Esophagus squamous epithelium (tissue), 5 donors: Measurements from ENCODE around the gene MRPS23. TPM values are rescaled to one million over a fixed set of nuclear protein-coding genes. Genes with fewer than 3 reads are reported as not detected.

Experiments used
- DNase-seq: peaks from one replicate; lab custom pipeline; 2025; lab: John Stamatoyannopoulos, UW
- H3K27ac ChIP-seq, 4 donors: fragments of 200-600 bp; sonication (generic); one replicate each; pipeline ENCODE4 v1.5.1; 2016 to 2019; ENCODE audit warnings: mild to moderate bottlenecking in 1 of 4
- H3K27me3 ChIP-seq, 4 donors: fragments of 200-600 bp; sonication (generic); 1 replicate in 3 of 4; 2 replicates in 1 of 4; pipeline versions ENCODE4 v1.5.1 to v1.6.0; 2017 to 2021; ENCODE audit warnings: antibody characterized with exemption in 1 of 4
- H3K36me3 ChIP-seq, 3 donors: fragments of 200-600 bp; sonication (generic); one replicate each; pipeline ENCODE4 v1.5.1; 2016 to 2019
- H3K4me1 ChIP-seq, 3 donors: fragments of 200-600 bp; sonication (generic); one replicate each; pipeline ENCODE4 v1.5.1; 2017 to 2019
- H3K4me3 ChIP-seq, 4 donors: fragments of 200-600 bp; sonication (generic); 1 replicate in 3 of 4; 2 replicates in 1 of 4; pipeline ENCODE4 v1.5.1; 2016 to 2019; ENCODE audit warnings: mild to moderate bottlenecking in 2 of 4, moderate library complexity in 1 of 4
- H3K9me3 ChIP-seq, 3 donors: fragments of 200-600 bp; sonication (generic); one replicate each; pipeline ENCODE4 v1.5.1; 2016 to 2019
- CTCF ChIP-seq, 6 experiments: fragments of 450-650 bp in 4 of 6; fragments of 200-600 bp in 2 of 6; sonication (generic) in 2 of 6; IDR thresholded peaks; one replicate each; pipeline ENCODE4 v1.5.1; 2016 to 2019; ENCODE audit warnings: antibody characterized with exemption in 6 of 6, mild to moderate bottlenecking in 4 of 6, moderate library complexity in 4 of 6
- POLR2A ChIP-seq, 4 donors: fragments of 450-650 bp; IDR thresholded peaks; one replicate each; pipeline ENCODE4 v1.6.1; 2017; ENCODE audit warnings: antibody characterized with exemption in 4 of 4, mild to moderate bottlenecking in 4 of 4, moderate library complexity in 3 of 4
- WGBS, 2 donors: methylation state at CpG; one replicate each; pipeline ENCODE4 v1.1.5; 2018; 5-methylcytosine and 5-hydroxymethylcytosine counted together
- intact Hi-C: fragments of 100-400 bp; cut with DNase I; formaldehyde crosslinking; loops from one replicate; pipeline ENCODE4 v1.15.0; 2022
- total RNA-seq, 4 donors: library from RNA; depleted of rRNA; stranded (reverse); fragments of >200 nt; gene quantifications; one replicate each; pipeline ENCODE4 v1.1.0, GENCODE V29; 2016
- donor health status: DM: yes; HTN: yes; CAD: no.

The MRPS23 gene
- total RNA-seq, 4 donors from 2014 or later = 9.9 to 25.2 (median 20.8) TPM

DNA sequence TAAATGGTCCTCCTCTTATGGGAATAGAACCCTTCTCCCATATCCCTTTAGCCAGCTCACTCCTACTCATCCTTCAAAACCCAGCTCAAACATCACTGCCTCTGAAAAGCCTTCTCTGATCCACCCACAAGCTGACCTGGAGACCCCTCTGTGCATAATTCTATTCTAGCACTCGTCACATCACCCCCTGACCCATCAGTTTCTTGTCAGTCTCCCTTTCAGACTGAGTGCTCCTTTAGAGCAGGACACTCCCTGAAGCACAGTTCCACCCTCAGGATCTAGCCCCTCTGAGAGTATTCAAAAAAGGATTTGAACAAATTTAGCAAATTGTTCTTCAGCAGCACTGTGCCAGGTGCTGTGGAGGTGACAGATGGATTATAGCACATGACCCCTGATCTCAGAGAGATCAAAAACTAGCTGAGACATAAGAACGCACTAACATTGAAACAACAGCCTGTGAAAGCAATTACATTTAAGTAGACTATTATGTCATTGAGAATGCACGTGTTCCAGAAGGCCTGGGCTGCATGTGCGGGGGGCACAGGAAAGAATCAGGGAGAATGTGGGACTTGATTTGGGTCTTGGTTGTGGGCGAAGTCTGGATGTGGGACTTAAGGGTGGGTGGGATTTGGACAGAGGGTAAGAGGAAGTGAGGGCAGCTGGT lies 43.5 kb downstream of the MRPS23 start:
- intact Hi-C loops = no loop called here
- Histone ChIP-seq H3K36me3 (no peaks in the 10 kb centered on the region), H3K27me3 (peaks cover 0 to 38% (median 0%) of the 10 kb centered on the region in 4 donors), H3K27ac (no peak overlapping the region), H3K4me3 (no peak overlapping the region), H3K4me1 (peaks cover 6 to 13% (median 8%) of the 10 kb centered on the region in 3 donors), H3K9me3 (peaks cover 0 to 3% (median 2%) of the 10 kb centered on the region in 3 donors)
- WGBS, 2 donors = 62 to 75% methylated on average over 4 of the region's 5 CpGs
- no peak for DNase-seq
- TF ChIP-seq CTCF (IDR thresholded peaks at IDR 0.05) = no peak
- no peak for TF ChIP-seq POLR2A (IDR thresholded peaks at IDR 0.05)

DNA sequence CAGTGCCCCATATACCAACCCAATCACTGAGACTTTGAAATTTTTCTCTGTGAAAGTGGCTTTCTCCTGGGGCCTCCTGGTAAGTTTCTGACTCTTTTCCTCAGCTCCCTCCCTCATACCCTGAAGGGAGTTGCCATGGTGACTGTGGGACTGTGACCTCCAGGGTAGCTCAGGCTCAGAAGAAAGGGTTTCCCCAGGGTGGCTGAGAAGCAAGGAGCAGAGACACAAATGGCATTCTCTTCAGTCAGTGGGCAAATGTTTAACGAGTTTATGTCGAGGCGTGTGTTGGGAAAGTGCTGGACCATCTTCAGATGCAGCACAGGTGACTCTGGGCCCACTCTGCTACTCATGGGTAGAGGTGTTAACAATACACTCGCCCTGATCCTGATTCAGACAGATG lies 46.8 kb downstream of the MRPS23 start:
- 41 to 52% methylated on average over 3 to 4 of the region's 4 CpGs for WGBS, 2 donors
- intact Hi-C loops = no loop called here
- no peaks in the 10 kb centered on the region for H3K36me3 ChIP-seq
- TF ChIP-seq CTCF (IDR thresholded peaks at IDR 0.05) = no peak
- no peak for TF ChIP-seq POLR2A (IDR thresholded peaks at IDR 0.05)
- H3K4me3 ChIP-seq = no peak overlapping the region
- no peak overlapping the region for H3K27ac ChIP-seq
- peaks cover 0 to 27% (median 0%) of the 10 kb centered on the region in 4 donors for H3K27me3 ChIP-seq
- H3K4me1 ChIP-seq = no peaks in the 10 kb centered on the region
- H3K9me3 ChIP-seq = peaks cover 0 to 9% (median 8%) of the 10 kb centered on the region in 3 donors
- DNase-seq = no peak

DNA sequence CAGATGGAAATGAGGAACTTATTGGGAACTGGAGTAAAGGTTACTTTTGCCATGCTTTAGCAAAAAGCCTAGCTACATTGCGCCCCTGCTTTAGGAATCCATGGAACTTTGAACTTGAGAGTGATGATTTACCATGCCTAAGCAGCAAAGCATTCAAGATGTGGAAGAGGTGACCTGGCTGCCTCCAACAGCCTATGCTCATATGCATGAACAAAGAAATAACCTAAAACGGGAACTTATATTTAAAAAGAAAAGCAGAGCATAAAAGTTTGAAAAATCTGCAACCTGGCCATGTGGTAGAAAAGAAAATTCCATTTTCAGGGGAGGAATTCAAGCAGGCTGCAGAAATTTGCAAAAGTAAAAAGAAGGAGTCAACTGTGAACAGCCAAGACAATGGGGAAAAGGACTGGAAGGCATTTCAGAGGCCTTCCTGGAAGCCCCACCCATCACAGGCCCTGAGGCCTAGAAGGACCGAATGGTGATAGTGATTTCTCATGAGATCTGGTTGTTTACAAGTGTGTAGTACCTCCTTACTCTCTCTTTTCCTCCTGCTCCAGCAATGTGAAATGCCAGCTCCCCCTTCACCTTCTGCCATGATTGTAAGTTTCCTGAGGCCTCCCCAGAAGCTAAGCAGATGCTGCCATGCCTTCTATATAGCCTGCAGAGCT lies 48.7 kb downstream of the MRPS23 start:
- Histone ChIP-seq H3K4me3 (no peak overlapping the region), H3K9me3 (peaks cover 0 to 9% (median 8%) of the 10 kb centered on the region in 3 donors), H3K27me3 (peaks cover 0 to 9% (median 0%) of the 10 kb centered on the region in 4 donors), H3K4me1 (no peaks in the 10 kb centered on the region), H3K36me3 (no peaks in the 10 kb centered on the region), H3K27ac (no peak overlapping the region)
- TF ChIP-seq POLR2A (IDR thresholded peaks at IDR 0.05) (no peak), CTCF (IDR thresholded peaks at IDR 0.05) (no peak)
- intact Hi-C loops = no loop called here
- 53 to 60% methylated on average over 3 of the region's 3 CpGs for WGBS, 2 donors
- DNase-seq = no peak

- TF ChIP-seq POLR2A (IDR thresholded peaks at IDR 0.05) (no peak), CTCF (IDR thresholded peaks at IDR 0.05) (no peak)
- WGBS, 2 donors = 68 to 79% methylated on average over 2 of the region's 2 CpGs
- DNase-seq = no peak
- Histone ChIP-seq H3K27ac (no peak overlapping the region), H3K27me3 (peaks cover 0 to 7% (median 0%) of the 10 kb centered on the region in 4 donors), H3K9me3 (no peaks in the 10 kb centered on the region), H3K36me3 (no peaks in the 10 kb centered on the region), H3K4me1 (no peaks in the 10 kb centered on the region), H3K4me3 (no peak overlapping the region)
- intact Hi-C loops = no loop called here
Measured at GRCh38 chr17:57794841-57795240, 55.0 kb downstream of the MRPS23 start.

GRCh38 chr17:57788725-57789124 lies 61.1 kb downstream of the MRPS23 start:
- intact Hi-C loops = no loop called here
- TF ChIP-seq POLR2A (IDR thresholded peaks at IDR 0.05) = no peak
- TF ChIP-seq CTCF (IDR thresholded peaks at IDR 0.05) = no peak
- Histone ChIP-seq H3K27ac (no peak overlapping the region), H3K4me3 (no peak overlapping the region), H3K9me3 (no peaks in the 10 kb centered on the region), H3K4me1 (no peaks in the 10 kb centered on the region), H3K36me3 (no peaks in the 10 kb centered on the region), H3K27me3 (peaks cover 0 to 54% (median 0%) of the 10 kb centered on the region in 4 donors)
- no peak for DNase-seq
- WGBS, 2 donors = 55 to 66% methylated on average over 4 of the region's 4 CpGs
